Type B pancreatic cell (in vitro differentiated cells): ENCODE results near the gene STPG4. TPM values are rescaled to one million over a fixed set of nuclear protein-coding genes. Genes with fewer than 3 reads are reported as not detected.

Source experiments
- DNase-seq: peaks from one replicate; pipeline ENCODE4 v3.0.0; 2021; ENCODE audit warnings: mixed read lengths; ENCODE audit not compliant: unreplicated experiment; ENCODE audit errors: extremely low spot score
- H3K27ac Mint-ChIP-seq: 2 replicates; pipeline ENCODE4 v1.8.0; 2021; ENCODE audit warnings: mild to moderate bottlenecking, mixed read lengths
- H3K27me3 Mint-ChIP-seq: 2 replicates; pipeline ENCODE4 v1.8.0; 2021; ENCODE audit warnings: mixed read lengths
- H3K36me3 Mint-ChIP-seq: 2 replicates; pipeline ENCODE4 v1.8.0; 2021; ENCODE audit warnings: mixed read lengths
- H3K4me1 Mint-ChIP-seq: one replicate; pipeline ENCODE4 v1.8.0; 2021; ENCODE audit warnings: mixed read lengths; ENCODE audit not compliant: unreplicated experiment
- H3K4me3 Mint-ChIP-seq: 2 replicates; pipeline ENCODE4 v1.8.0; 2021; ENCODE audit warnings: mild to moderate bottlenecking, mixed read lengths
- H3K9me3 Mint-ChIP-seq: 2 replicates; pipeline ENCODE4 v1.8.0; 2021; ENCODE audit warnings: mixed read lengths
- CTCF ChIP-seq: fragments of 200-600 bp; sonication (generic); conservative IDR thresholded peaks from 2 replicates; pipeline ENCODE4 v1.5.0; 2021; ENCODE audit warnings: antibody characterized with exemption, mild to moderate bottlenecking
- total RNA-seq: library from RNA; stranded (reverse); gene quantifications from 2 replicates; pipeline ENCODE4 v1.2.1, GENCODE V29; 2021; ENCODE audit warnings: low replicate concordance

STPG4 gene
- total RNA-seq, 1 donor from 2014 or later: 0.36 TPM

DNA sequence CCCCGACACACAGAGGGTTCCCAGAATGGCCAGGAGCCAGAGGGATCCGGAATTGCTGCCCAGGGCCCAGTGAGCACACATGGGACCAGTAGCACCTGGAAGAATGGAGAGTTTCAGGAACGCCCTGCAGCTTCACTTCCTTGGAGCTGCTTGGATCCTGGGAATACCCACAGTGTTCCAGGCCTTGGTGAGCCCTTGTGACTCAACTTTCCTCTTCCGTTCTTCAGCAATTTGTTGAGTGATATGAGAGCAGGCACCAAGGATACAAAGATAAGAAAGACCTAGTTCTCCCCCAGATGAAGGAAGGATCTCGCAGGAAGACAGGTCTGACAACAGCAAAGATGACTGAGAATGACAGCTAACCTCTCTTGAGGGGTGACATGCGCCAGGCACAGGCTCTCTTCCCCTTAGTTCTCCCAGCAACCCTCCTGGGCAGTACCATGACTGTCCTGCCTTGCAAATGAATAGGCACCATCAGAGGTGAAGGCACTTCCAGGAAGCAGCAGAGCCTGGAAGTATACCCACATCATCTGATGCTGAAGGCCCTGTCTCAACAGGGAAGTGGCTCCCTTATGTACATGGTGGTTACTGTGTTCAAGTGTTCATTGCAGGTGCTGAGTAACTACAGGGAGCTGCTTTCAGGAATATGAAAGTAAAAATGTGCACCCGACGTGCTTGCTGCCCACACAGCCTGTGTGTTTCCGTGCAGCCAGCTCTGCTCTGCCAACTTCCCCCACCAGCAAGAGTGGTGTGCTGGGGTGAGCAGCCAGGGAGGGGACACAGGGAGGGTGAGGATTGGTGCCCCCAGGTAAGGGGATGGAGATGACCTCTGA, 116.2 kb downstream of the STPG4 start:
- H3K27me3 Mint-ChIP-seq: no peaks in the 10 kb centered on the region
- TF ChIP-seq CTCF: no peak
- H3K4me1 Mint-ChIP-seq: peaks cover 70% of the 10 kb centered on the region
- peak overlapping the region; percentile 78 for H3K27ac Mint-ChIP-seq
- no peaks in the 10 kb centered on the region for H3K9me3 Mint-ChIP-seq
- DNase-seq: no peak
- H3K4me3 Mint-ChIP-seq: peak overlapping the region; percentile 12
- H3K36me3 Mint-ChIP-seq: peaks cover 6% of the 10 kb centered on the region

DNA sequence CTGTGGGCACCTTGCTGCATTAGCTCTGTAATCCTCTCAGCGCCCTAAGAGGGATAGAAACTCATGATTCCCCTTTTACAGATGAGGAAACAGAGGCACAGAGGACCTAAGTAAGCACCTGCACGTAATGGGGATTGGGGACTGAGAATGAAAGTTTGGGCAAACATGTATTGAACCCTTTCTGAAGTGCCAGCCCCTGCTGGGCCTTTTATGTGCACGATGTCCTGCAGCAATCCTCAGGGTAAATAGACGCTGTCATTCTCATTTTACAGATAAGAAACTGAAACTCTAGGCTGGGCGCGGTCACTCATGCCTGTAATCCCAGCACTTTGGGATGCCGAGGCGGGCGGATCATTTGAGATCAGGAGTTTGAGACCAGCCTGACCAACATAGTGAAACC, 117.4 kb downstream of the STPG4 start:
- peaks cover 69% of the 10 kb centered on the region for H3K4me1 Mint-ChIP-seq
- H3K27me3 Mint-ChIP-seq: no peaks in the 10 kb centered on the region
- no peak for DNase-seq
- no peaks in the 10 kb centered on the region for H3K9me3 Mint-ChIP-seq
- H3K27ac Mint-ChIP-seq: no peak overlapping the region
- no peak for TF ChIP-seq CTCF
- peaks cover 6% of the 10 kb centered on the region for H3K36me3 Mint-ChIP-seq
- no peak overlapping the region for H3K4me3 Mint-ChIP-seq

Other genes with a start within 250 kb of the STPG4 start
- gene MCFD2, start 239.5 kb downstream of the STPG4 start, total RNA-seq: 66.7 and 72.4 TPM in 2 replicates
- gene TTC7A, start 214.1 kb downstream of the STPG4 start, total RNA-seq: 15.9 and 19.8 TPM in 2 replicates
- 463 and 627 TPM in 2 replicates for gene CALM2, start 21.2 kb upstream of the STPG4 start, total RNA-seq
- gene EPCAM, start 214.0 kb upstream of the STPG4 start, total RNA-seq: 171 and 340 TPM in 2 replicates
- 32.5 and 53.3 TPM in 2 replicates for gene MSH2, start 247.8 kb upstream of the STPG4 start, total RNA-seq